ENCODE measurements around the gene PCDH12. TPM values are rescaled to one million over a fixed set of nuclear protein-coding genes. Genes with fewer than 3 reads are reported as not detected.
A peak's percentile ranks its signal among the peaks of the same experiment; 100 is the strongest.
"Not testable (repeated sequence)": the region's sequence is repeated elsewhere in the genome, so short reads cannot be mapped to it uniquely, and the experiment has no call there.

The PCDH12 gene
- total RNA-seq, 4 donors from 2014 or later: 1.3 to 43.6 (median 3.6) TPM

DNA sequence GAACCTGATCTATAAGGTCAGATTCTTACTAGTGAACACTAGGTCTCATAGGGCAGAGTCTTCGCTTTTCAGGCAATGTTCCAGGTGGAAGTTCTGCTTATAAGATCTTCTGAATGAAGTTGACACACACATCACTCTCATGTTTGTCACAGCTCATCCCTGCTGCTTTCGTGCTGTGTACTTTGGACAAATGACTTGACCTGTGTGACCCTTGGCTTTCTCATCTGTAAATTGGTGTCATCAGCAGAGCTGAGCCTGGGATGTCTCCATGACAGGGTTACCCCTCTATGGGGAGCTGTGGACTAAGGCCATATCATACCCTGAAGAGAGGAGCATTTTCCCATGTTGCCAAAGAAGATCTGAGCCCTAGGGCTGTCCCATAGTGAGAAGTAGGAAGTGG is 31.6 kb downstream of the PCDH12 start:
- Histone ChIP-seq H3K36me3 (no peaks in the 10 kb centered on the region), H3K27me3 (no peaks in the 10 kb centered on the region), H3K4me3 (no peak overlapping the region), H3K4me1 (peaks cover 4 to 5% of the 10 kb centered on the region in 2 donors), H3K9me3 (no peaks in the 10 kb centered on the region), H3K27ac (no peak overlapping the region)
- TF ChIP-seq, protein P1, sequence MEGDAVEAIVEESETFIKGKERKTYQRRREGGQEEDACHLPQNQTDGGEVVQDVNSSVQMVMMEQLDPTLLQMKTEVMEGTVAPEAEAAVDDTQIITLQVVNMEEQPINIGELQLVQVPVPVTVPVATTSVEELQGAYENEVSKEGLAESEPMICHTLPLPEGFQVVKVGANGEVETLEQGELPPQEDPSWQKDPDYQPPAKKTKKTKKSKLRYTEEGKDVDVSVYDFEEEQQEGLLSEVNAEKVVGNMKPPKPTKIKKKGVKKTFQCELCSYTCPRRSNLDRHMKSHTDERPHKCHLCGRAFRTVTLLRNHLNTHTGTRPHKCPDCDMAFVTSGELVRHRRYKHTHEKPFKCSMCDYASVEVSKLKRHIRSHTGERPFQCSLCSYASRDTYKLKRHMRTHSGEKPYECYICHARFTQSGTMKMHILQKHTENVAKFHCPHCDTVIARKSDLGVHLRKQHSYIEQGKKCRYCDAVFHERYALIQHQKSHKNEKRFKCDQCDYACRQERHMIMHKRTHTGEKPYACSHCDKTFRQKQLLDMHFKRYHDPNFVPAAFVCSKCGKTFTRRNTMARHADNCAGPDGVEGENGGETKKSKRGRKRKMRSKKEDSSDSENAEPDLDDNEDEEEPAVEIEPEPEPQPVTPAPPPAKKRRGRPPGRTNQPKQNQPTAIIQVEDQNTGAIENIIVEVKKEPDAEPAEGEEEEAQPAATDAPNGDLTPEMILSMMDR (IDR thresholded peaks at IDR 0.05): no peak
- no peak for TF ChIP-seq POLR2A (IDR thresholded peaks at IDR 0.05)
- no peak for DNase-seq
- intact Hi-C loops (cut with DNase I; ENCODE audit: low total_unique reads): no loop called here

DNA sequence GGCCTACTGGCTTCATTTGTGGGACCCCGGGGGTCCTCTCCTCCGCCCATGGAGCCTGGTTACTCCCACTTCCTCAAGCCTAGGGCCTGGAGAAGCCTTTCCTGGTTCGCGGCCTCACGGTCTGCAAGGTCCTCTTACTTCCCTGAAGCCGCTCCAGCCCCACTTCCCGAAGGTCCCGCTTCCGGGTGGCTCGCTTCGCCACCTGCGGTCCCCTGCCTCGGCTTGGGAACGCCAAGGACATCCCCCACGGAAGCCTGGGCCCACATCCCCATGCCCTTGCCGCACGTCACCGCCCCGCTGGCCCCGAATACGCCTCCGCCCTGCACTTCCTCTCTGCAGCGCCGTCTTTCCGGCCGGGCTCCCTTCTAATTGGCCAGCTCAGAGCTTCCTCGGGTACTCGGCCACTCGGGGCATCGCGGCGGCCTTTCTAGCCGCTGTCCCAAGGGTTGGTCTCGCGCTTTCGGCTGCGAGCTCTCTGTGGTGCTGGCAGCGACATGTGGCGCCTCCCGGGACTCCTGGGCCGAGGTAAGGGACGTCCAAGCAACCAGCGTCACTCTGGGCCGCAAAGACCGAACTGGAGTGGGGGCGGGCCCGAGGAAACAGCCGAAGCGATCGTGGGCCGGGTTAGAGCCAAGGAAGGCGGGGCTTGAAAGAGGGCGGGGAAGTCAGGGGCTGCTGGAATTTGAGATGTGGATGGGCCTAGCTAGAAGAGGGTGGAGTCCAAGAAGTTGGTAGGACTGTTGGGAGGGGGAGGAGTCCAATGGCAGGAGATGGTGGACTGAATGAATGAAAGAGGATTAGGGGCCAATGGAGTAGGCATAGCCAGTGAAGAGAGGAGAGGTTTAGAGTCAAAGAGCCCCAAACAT is 34.3 kb downstream of the PCDH12 start, which contains the start of gene DELE1:
DELE1 (plus strand) TSS at position 424 of the 866 bp plus-strand sequence; CDS start at position 495, 71 bp downstream.
- H3K27ac ChIP-seq: peak within 1 kb of the TSS; percentile 97 to 99
- DNase-seq: peak; percentile 93 to 95
- peak within 1 kb of the TSS; percentile 77 to 83 for H3K4me3 ChIP-seq
- H3K9me3 ChIP-seq: no peaks in the 10 kb centered on the region
- no peaks in the 10 kb centered on the region for H3K36me3 ChIP-seq
- intact Hi-C loops (cut with DNase I; ENCODE audit: low total_unique reads): no loop called here
- H3K4me1 ChIP-seq: peaks cover 4 to 5% of the 10 kb centered on the region in 2 donors
- H3K27me3 ChIP-seq: no peaks in the 10 kb centered on the region
- TF ChIP-seq, protein P1 (IDR thresholded peaks at IDR 0.05): peak in 2 of 4 experiments; percentile 25 to 30
- peak; percentile 61 to 87 for TF ChIP-seq POLR2A (IDR thresholded peaks at IDR 0.05)

DNA sequence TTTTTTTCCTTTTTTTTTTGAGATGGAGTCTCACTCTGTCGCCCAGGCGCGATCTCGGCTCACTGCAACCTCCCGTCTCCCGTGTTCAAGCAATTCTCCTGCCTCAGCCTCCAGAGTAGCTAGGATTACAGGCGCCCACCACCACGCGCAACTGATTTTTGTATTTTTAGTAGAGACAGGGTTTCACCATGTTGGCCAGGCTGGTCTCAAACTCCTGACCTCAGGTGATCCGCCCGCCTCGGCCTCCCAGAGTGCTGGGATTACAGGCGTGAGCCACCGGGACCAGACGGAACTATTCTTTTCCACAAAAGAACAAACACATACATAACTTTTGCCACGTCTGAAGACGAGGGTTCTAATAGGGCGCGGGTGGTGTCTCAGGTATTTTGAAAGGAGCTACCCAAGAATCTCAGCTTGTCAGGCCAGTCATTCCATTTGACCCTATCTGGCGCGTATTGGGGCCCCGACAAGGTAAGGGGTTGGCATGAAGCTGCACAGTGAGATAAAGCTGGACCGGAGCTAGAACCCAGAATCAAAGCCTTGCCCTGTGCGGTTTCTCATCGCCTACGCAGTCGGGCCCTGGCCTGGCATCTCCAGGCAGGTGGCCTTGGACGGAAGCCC is 35.1 kb downstream of the PCDH12 start:
- H3K4me1 ChIP-seq; H3K9me3 ChIP-seq; intact Hi-C loops (cut with DNase I; ENCODE audit: low total_unique reads); H3K27me3 ChIP-seq; DNase-seq; H3K36me3 ChIP-seq: not testable (repeated sequence)
- Histone ChIP-seq H3K27ac (peak overlapping the region; percentile 97 to 99), H3K4me3 (peak overlapping the region; percentile 77 to 83)

DNA sequence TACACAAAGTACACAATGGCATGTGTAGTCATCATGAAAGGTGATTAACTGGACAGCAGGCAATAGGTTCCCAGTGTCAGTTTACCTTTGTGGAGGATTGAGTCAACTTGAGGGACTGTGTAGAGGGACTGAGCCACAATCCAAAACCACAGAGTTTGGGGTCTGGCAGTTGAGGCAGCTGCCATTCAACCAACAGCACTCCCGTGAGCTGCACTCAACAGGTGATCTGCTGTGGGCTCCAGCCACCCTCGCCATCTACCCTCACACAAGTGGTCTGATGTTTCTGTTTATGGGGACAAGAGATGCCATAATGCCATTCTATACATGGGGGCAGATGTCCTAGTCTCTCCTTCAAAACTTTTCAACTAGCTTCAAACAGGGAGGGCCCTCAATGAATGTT is 37.2 kb downstream of the PCDH12 start:
- H3K36me3 ChIP-seq: no peaks in the 10 kb centered on the region
- no peak for DNase-seq
- no peaks in the 10 kb centered on the region for H3K9me3 ChIP-seq
- H3K4me3 ChIP-seq: no peak overlapping the region
- peaks cover 4 to 5% of the 10 kb centered on the region in 2 donors for H3K4me1 ChIP-seq
- intact Hi-C loops (cut with DNase I; ENCODE audit: low total_unique reads): no loop called here
- no peaks in the 10 kb centered on the region for H3K27me3 ChIP-seq
- no peak for TF ChIP-seq POLR2A (IDR thresholded peaks at IDR 0.05)
- TF ChIP-seq, protein P1 (IDR thresholded peaks at IDR 0.05): no peak
- no peak overlapping the region for H3K27ac ChIP-seq

DNA sequence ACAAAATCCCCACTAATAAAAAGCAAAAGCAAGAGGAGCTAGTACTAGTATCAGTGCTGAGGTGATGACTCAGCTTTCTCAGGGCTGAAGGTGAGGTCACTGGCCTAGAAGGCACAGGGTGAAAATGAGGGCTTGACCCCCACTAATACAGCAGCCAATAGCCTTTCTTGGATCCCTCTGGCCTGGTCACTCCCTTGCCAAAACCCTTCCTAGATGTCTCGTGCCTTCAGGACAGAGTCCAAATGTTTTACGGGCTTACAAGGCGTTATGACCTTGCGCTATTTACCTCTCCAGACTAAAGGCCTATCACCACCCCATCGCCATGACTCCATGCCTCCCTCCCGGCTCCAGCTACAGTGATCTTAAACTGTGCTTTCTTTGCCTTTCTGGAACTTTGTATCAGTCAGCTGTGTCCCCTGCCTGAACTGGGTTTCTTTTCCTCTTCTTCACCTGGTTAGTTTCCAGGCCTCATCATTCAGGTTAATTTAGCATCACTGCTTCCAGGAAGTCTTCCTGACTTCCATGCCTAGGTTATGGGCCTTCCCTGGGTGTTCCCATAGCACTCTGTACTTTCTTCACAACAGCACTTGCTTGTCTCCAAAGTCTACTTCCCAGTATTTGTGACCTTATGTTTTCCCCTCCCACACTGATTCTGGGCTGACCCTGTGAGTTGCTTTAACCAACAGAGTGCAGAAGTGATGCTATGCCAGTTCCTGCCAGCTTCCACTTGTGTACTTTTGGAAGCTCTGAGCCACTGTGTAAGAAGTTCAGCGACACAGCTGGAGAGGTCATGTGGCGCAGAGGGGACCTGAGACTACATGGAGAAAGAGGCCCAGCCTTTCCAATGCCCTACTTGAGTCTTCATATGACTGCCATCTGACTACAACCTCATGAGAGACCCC is 38.5 kb downstream of the PCDH12 start:
- H3K4me3 ChIP-seq: no peak overlapping the region
- TF ChIP-seq, protein P1 (IDR thresholded peaks at IDR 0.05): no peak
- TF ChIP-seq POLR2A (IDR thresholded peaks at IDR 0.05): no peak
- H3K4me1 ChIP-seq: peaks cover 3 to 4% of the 10 kb centered on the region in 2 donors
- intact Hi-C loops (cut with DNase I; ENCODE audit: low total_unique reads): no loop called here
- H3K27me3 ChIP-seq: no peaks in the 10 kb centered on the region
- no peak for DNase-seq
- H3K36me3 ChIP-seq: no peaks in the 10 kb centered on the region
- no peaks in the 10 kb centered on the region for H3K9me3 ChIP-seq
- no peak overlapping the region for H3K27ac ChIP-seq
